B cell (primary cell): ENCODE results near the gene ARHGAP4.

Source experiments
- CTCF ChIP-seq: fragments of 200-600 bp; IDR thresholded peaks from one replicate; pipeline ENCODE4 v1.8.0; 2022; ENCODE audit warnings: antibody characterized with exemption, mild to moderate bottlenecking
- EZH2 ChIP-seq: IDR thresholded peaks from 2 replicates; pipeline ENCODE4 v1.6.1; 2012; ENCODE audit warnings: borderline replicate concordance, low read depth, mild to moderate bottlenecking, moderate library complexity, low read length; ENCODE audit not compliant: insufficient read depth, poor library complexity, severe bottlenecking

- TF ChIP-seq CTCF: no peak
- no peak for TF ChIP-seq EZH2
Measured at GRCh38 chrX:153913211-153913610, 12.9 kb downstream of the ARHGAP4 start.
